Thyroid gland (tissue), 4 donors: ENCODE results near the gene MAP4. TPM values are rescaled to one million over a fixed set of nuclear protein-coding genes. Genes with fewer than 3 reads are reported as not detected.

ENCODE experiments used
- DNase-seq, 2 donors: peaks; one replicate each; pipeline ENCODE4 v3.0.0-alpha.2; 2019
- H3K27ac ChIP-seq, 3 donors: fragments of 200-600 bp; sonication (generic); 1 replicate in 2 of 3; 2 replicates in 1 of 3; pipeline ENCODE4 v1.5.1; 2016 to 2019; ENCODE audit warnings: mild to moderate bottlenecking in 1 of 3, moderate library complexity in 1 of 3
- H3K27me3 ChIP-seq: fragments of 200-600 bp; sonication (generic); one replicate; pipeline ENCODE4 v1.5.1; 2019
- H3K36me3 ChIP-seq, 2 donors: fragments of 200-600 bp; sonication (generic); one replicate each; pipeline ENCODE4 v1.5.1; 2016 to 2019
- H3K4me1 ChIP-seq, 2 donors: fragments of 200-600 bp; sonication (generic); one replicate each; pipeline ENCODE4 v1.5.1; 2017 to 2019
- H3K4me3 ChIP-seq, 3 donors: fragments of 200-600 bp; sonication (generic); replicated peaks in 1 of 3; 1 replicate in 2 of 3; 2 replicates in 1 of 3; pipeline ENCODE4 v1.5.1; 2016; ENCODE audit warnings: mild to moderate bottlenecking in 1 of 3
- H3K9me3 ChIP-seq: fragments of 200-600 bp; sonication (generic); one replicate; pipeline ENCODE4 v1.5.1; 2017
- CTCF ChIP-seq, 6 experiments: fragments of 200-600 bp in 3 of 6; fragments of 450-650 bp in 3 of 6; sonication (generic) in 3 of 6; IDR thresholded peaks; one replicate each; pipeline ENCODE4 v1.5.1; 2016 to 2019; ENCODE audit warnings: antibody characterized with exemption in 6 of 6, mild to moderate bottlenecking in 2 of 6, inconsistent platforms in 1 of 6, moderate library complexity in 1 of 6
- POLR2A ChIP-seq, 2 donors: fragments of 450-650 bp; IDR thresholded peaks; one replicate each; pipeline ENCODE4 v1.6.1; 2017; ENCODE audit warnings: antibody characterized with exemption in 2 of 2, mild to moderate bottlenecking in 2 of 2, moderate library complexity in 1 of 2
- WGBS, 2 donors: methylation state at CpG; one replicate each; pipeline ENCODE4 v1.1.5; 2017; 5-methylcytosine and 5-hydroxymethylcytosine counted together
- intact Hi-C: fragments of 100-400 bp; cut with DNase I; formaldehyde crosslinking; loops from one replicate; pipeline ENCODE4 v1.15.1; 2023
- total RNA-seq, 4 donors: library from RNA; depleted of rRNA; stranded (reverse); fragments of >200 nt; gene quantifications; one replicate each; pipeline ENCODE4 v1.2.3, GENCODE V29; 2016

MAP4 gene
- total RNA-seq, 4 donors from 2014 or later = 75.5 to 103 (median 88.0) TPM

DNA sequence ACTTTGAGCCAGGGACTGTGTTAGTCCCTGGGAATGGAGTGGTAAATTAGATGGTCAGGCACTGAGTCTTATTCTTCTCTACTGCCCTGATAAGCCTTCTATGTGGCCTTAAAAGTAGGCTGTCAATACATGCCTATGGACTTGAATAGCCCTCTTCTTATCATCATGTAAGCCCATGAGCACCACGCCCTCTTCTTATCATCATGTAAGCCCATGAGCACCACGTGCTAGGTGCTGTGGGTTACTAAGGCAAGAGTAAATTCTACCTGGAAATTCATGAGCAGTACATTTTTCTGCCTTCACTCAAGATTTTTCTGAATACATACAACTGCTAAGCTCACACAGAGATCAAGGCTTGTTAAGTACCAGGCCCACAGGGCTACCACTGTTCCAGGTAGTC is 144.8 kb downstream of the MAP4 start:
- Histone ChIP-seq H3K27me3 (no peaks in the 10 kb centered on the region), H3K4me1 (peaks cover 6 to 8% of the 10 kb centered on the region in 2 donors), H3K9me3 (no peaks in the 10 kb centered on the region), H3K27ac (no peak overlapping the region), H3K36me3 (peaks cover 40 to 44% of the 10 kb centered on the region in 2 donors), H3K4me3 (no peak overlapping the region)
- WGBS, 2 donors = 97 to 100% methylated on average over 2 of the region's 2 CpGs
- intact Hi-C loops = no loop called here
- DNase-seq = no peak
- TF ChIP-seq CTCF (IDR thresholded peaks at IDR 0.05) (no peak), POLR2A (IDR thresholded peaks at IDR 0.05) (no peak)

DNA sequence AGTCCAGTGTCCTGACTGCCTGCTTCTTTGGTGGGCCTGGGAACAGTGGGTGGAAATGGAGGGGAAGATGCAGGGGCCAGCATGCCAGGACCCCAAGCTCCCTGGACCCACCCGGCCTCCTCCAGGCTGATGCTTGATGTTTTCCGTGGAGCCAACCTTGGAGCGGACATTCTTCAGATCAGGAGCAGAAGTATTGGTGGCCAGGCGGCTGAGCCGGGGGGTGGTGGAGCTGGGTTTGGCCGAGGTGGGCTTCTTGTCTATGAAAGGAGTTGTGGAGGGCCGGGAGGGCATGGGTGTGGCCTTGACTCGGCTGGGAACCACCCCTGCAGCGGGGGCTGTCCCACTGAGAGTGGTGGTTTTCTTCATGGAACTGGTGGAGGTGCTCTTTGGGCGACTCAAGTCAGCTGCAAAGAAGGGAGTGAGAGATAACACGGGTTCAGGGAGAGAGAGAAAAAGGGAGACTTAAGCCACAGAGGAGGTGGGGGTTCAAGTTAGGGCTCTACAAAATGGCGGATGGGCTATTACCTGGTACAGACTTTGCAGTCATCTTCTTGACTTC is 145.4 kb downstream of the MAP4 start:
- Histone ChIP-seq H3K36me3 (peaks cover 40 to 47% of the 10 kb centered on the region in 2 donors), H3K4me3 (no peak overlapping the region), H3K4me1 (peaks cover 6 to 8% of the 10 kb centered on the region in 2 donors), H3K9me3 (no peaks in the 10 kb centered on the region), H3K27ac (no peak overlapping the region), H3K27me3 (no peaks in the 10 kb centered on the region)
- no peak for DNase-seq
- 93% methylated on average over 12 of the region's 12 CpGs for WGBS, 2 donors
- TF ChIP-seq CTCF (IDR thresholded peaks at IDR 0.05) = no peak
- TF ChIP-seq POLR2A (IDR thresholded peaks at IDR 0.05) = no peak
- intact Hi-C loops = no loop called here

GRCh38 chr3:47870156-47870555 is 146.1 kb downstream of the MAP4 start:
- Histone ChIP-seq H3K4me1 (peaks cover 4 to 5% of the 10 kb centered on the region in 2 donors), H3K9me3 (no peaks in the 10 kb centered on the region), H3K27me3 (no peaks in the 10 kb centered on the region), H3K36me3 (peaks cover 42 to 54% of the 10 kb centered on the region in 2 donors), H3K4me3 (no peak overlapping the region), H3K27ac (no peak overlapping the region)
- no peak for DNase-seq
- TF ChIP-seq POLR2A (IDR thresholded peaks at IDR 0.05) (no peak), CTCF (IDR thresholded peaks at IDR 0.05) (no peak)
- intact Hi-C loops = no loop called here
- 92 to 97% methylated on average over 3 of the region's 3 CpGs for WGBS, 2 donors

DNA sequence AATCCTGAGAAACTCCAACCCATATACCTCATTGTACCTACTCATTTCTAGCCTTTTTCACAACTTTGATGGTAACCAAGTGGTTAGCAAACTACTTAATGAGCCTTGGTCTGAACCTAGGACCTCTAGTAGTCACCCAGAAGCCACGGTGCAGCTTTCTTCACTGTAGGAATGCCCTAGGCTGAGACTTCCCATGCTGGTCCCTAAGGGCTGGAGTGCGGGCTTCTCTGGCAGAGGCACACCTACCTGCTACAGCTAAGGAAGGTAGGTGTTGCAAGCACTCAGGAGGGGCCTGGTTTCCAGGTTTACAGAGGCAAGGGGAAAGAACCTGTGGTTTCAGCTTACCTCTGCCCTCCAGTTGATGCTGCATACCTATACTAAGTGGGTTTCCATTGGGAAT is 147.9 kb downstream of the MAP4 start:
- Histone ChIP-seq H3K36me3 (peaks cover 51 to 56% of the 10 kb centered on the region in 2 donors), H3K27ac (no peak overlapping the region), H3K27me3 (no peaks in the 10 kb centered on the region), H3K4me1 (no peaks in the 10 kb centered on the region), H3K4me3 (no peak overlapping the region), H3K9me3 (no peaks in the 10 kb centered on the region)
- intact Hi-C loops = no loop called here
- no peak for TF ChIP-seq CTCF (IDR thresholded peaks at IDR 0.05)
- TF ChIP-seq POLR2A (IDR thresholded peaks at IDR 0.05) = no peak
- WGBS, 2 donors = 96 to 100% methylated on average over 2 of the region's 2 CpGs
- no peak for DNase-seq

DNA sequence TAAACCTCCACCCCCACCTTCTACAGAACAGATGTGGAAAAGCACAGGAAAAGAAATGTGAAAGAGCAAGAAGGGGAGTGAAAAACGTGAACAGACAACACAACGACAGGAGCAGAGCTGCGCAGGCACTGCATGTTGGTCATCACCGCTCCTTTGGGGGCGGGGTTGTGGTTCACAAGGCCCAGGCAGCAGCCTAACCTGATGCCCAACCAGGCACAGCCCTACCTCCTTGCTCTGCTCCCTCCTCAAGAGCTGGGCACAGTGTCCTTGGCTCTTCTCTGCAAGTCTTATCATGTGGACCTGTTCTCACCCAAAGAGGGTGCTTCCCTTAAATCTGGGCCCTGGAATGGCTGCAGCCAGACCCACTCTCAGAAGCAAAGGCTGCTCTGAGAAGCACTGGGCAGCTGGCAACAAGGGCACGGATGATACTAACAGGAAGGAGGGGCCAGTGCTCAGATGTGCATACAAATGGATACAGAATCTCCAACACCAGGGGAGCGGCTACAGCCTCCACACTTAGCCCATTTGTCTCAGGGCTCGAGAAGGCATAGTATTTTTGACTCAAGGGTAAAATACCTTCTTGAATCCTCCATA is 148.7 kb downstream of the MAP4 start:
- Histone ChIP-seq H3K27ac (no peak overlapping the region), H3K9me3 (no peaks in the 10 kb centered on the region), H3K27me3 (no peaks in the 10 kb centered on the region), H3K4me3 (no peak overlapping the region), H3K36me3 (peaks cover 52 to 54% of the 10 kb centered on the region in 2 donors), H3K4me1 (no peaks in the 10 kb centered on the region)
- intact Hi-C loops = no loop called here
- no peak for TF ChIP-seq CTCF (IDR thresholded peaks at IDR 0.05)
- no peak for TF ChIP-seq POLR2A (IDR thresholded peaks at IDR 0.05)
- 92 to 97% methylated on average over 8 of the region's 8 CpGs for WGBS, 2 donors
- DNase-seq = no peak
